OCI-LY1 (cell line): ENCODE results near the gene DLAT.

Experiments used
- H2AFZ ChIP-seq: fragments of 200-600 bp; sonication (generic), shearing (Covaris generic); 2 replicates; pipeline ENCODE4 v1.6.0; 2014; ENCODE audit warnings: antibody characterized with exemption, mild to moderate bottlenecking, low read length
- H3F3A ChIP-seq: fragments of 200-600 bp; sonication (generic), shearing (Covaris generic); 2 replicates; pipeline ENCODE4 v1.6.0; 2014; ENCODE audit warnings: mild to moderate bottlenecking, antibody characterized with exemption, low read length, moderate library complexity; ENCODE audit not compliant: insufficient read depth
- H3K27ac ChIP-seq: fragments of 200-600 bp; sonication (generic); 2 replicates; pipeline ENCODE4 v1.5.1; 2014; ENCODE audit warnings: low read length, mixed run types, mild to moderate bottlenecking, low read depth; ENCODE audit not compliant: poor library complexity, severe bottlenecking
- H3K27me3 ChIP-seq: fragments of 200-600 bp; sonication (generic); 2 replicates; pipeline ENCODE4 v1.6.0; 2014; ENCODE audit warnings: antibody characterized with exemption, mild to moderate bottlenecking, low read length, moderate library complexity; ENCODE audit not compliant: insufficient read depth
- H3K36me3 ChIP-seq: fragments of 200-600 bp; sonication (generic); 2 replicates; pipeline ENCODE4 v1.6.1; 2014; ENCODE audit warnings: mild to moderate bottlenecking, antibody characterized with exemption, low read length, moderate library complexity, mixed read lengths; ENCODE audit not compliant: insufficient read depth
- H3K4me1 ChIP-seq: fragments of 200-600 bp; sonication (generic); 2 replicates; pipeline ENCODE4 v1.5.1; 2014; ENCODE audit warnings: mild to moderate bottlenecking, low read length, moderate library complexity; ENCODE audit not compliant: insufficient read depth, severe bottlenecking
- H3K4me2 ChIP-seq: fragments of 200-600 bp; sonication (generic), shearing (Covaris generic); 2 replicates; pipeline ENCODE4 v1.6.1; 2014; ENCODE audit warnings: low read length
- H3K4me3 ChIP-seq: fragments of 200-600 bp; sonication (generic); 2 replicates; pipeline ENCODE4 v1.5.1; 2014; ENCODE audit warnings: low read length, low read depth, mild to moderate bottlenecking, mixed read lengths; ENCODE audit not compliant: poor library complexity, severe bottlenecking
- H3K79me2 ChIP-seq: fragments of 200-600 bp; shearing (Covaris generic); 2 replicates; pipeline ENCODE4 v1.6.1; 2016; ENCODE audit warnings: mixed run types, low read length, mixed read lengths; ENCODE audit not compliant: insufficient read depth
- H3K9ac ChIP-seq: fragments of 200-600 bp; sonication (generic), shearing (Covaris generic); 2 replicates; pipeline ENCODE4 v1.6.1; 2014; ENCODE audit warnings: mild to moderate bottlenecking, low read length, mixed read lengths
- H3K9me2 ChIP-seq: fragments of 200-600 bp; sonication (generic), shearing (Covaris generic); 2 replicates; pipeline ENCODE4 v1.6.1; 2014; ENCODE audit warnings: low read depth, mild to moderate bottlenecking, low read length, mixed read lengths
- H3K9me3 ChIP-seq: fragments of 200-600 bp; shearing (Covaris generic); 2 replicates; pipeline ENCODE4 v1.6.1; 2014; ENCODE audit warnings: low read length, mixed read lengths
- H4K20me1 ChIP-seq: fragments of 200-600 bp; sonication (generic), shearing (Covaris generic); 2 replicates; pipeline ENCODE4 v1.6.0; 2016; ENCODE audit warnings: mild to moderate bottlenecking, low read length; ENCODE audit not compliant: insufficient read depth
- EZH2 ChIP-seq: fragments of 200-600 bp; sonication (generic), shearing (Covaris generic); IDR thresholded peaks from 2 replicates; pipeline ENCODE4 v1.8.0; 2017; ENCODE audit warnings: borderline replicate concordance, mixed run types, mild to moderate bottlenecking, antibody characterized with exemption, low read length, moderate library complexity, mixed read lengths
- TF ChIP-seq, protein P1 (sequence below): fragments of 200-600 bp; sonication (generic), shearing (Covaris generic); IDR thresholded peaks from 2 replicates; pipeline ENCODE4 v1.5.1; 2017; ENCODE audit warnings: mild to moderate bottlenecking, antibody characterized with exemption, low read length, moderate library complexity, mixed read lengths

The DLAT gene

GRCh38 chr11:112016765-112017376 is 8.3 kb upstream of the DLAT start:
- Histone ChIP-seq H3K4me2 (no peak overlapping the region), H3K36me3 (peaks cover 16% of the 10 kb centered on the region), H2AFZ (no peak overlapping the region), H3K4me3 (no peak overlapping the region), H3K9ac (no peak overlapping the region), H3K9me2 (no peaks in the 10 kb centered on the region), H3K79me2 (no peaks in the 10 kb centered on the region), H3K4me1 (peaks cover 8% of the 10 kb centered on the region), H3K27ac (no peak overlapping the region), H3K9me3 (no peaks in the 10 kb centered on the region), H3K27me3 (no peaks in the 10 kb centered on the region), H4K20me1 (no peaks in the 10 kb centered on the region), H3F3A (no peaks in the 10 kb centered on the region; the same call in 1 of the 2 replicates)
- TF ChIP-seq EZH2 = no peak
- TF ChIP-seq, protein P1, sequence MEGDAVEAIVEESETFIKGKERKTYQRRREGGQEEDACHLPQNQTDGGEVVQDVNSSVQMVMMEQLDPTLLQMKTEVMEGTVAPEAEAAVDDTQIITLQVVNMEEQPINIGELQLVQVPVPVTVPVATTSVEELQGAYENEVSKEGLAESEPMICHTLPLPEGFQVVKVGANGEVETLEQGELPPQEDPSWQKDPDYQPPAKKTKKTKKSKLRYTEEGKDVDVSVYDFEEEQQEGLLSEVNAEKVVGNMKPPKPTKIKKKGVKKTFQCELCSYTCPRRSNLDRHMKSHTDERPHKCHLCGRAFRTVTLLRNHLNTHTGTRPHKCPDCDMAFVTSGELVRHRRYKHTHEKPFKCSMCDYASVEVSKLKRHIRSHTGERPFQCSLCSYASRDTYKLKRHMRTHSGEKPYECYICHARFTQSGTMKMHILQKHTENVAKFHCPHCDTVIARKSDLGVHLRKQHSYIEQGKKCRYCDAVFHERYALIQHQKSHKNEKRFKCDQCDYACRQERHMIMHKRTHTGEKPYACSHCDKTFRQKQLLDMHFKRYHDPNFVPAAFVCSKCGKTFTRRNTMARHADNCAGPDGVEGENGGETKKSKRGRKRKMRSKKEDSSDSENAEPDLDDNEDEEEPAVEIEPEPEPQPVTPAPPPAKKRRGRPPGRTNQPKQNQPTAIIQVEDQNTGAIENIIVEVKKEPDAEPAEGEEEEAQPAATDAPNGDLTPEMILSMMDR = no peak

DNA sequence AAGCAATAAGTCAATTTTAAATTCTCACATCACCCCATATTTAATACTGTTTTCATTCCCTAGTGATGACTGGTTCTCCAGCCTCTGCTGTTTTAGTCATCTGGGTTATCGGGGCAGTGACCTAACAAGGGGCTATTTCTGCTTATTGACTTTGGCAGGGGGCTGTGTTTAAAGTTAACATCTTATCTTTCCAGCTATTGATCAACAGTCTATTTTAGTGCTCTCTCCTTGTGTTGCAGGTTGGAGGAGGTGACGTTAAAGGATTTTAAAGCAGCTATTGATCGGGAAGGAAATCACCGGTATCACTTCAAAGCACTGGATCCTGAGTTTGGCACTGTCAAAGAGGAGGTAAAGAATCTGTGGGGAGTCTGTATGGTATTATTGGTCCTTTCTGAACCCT is 7.7 kb upstream of the DLAT start:
- Histone ChIP-seq H3K79me2 (no peaks in the 10 kb centered on the region), H3K9me2 (no peaks in the 10 kb centered on the region), H3K9me3 (no peaks in the 10 kb centered on the region), H3F3A (no peaks in the 10 kb centered on the region; the same call in 1 of the 2 replicates), H3K4me1 (peaks cover 8% of the 10 kb centered on the region), H3K27ac (no peak overlapping the region), H3K27me3 (no peaks in the 10 kb centered on the region), H2AFZ (no peak overlapping the region), H3K4me2 (no peak overlapping the region), H4K20me1 (no peaks in the 10 kb centered on the region), H3K36me3 (peaks cover 16% of the 10 kb centered on the region), H3K9ac (no peak overlapping the region), H3K4me3 (no peak overlapping the region)
- TF ChIP-seq, protein P1 = no peak
- TF ChIP-seq EZH2 = no peak

- TF ChIP-seq, protein P1 = no peak
- TF ChIP-seq EZH2 = no peak
- Histone ChIP-seq H2AFZ (no peak overlapping the region), H3K4me2 (no peak overlapping the region), H3K36me3 (peaks cover 16% of the 10 kb centered on the region), H3K4me1 (peaks cover 21% of the 10 kb centered on the region), H3K27me3 (no peaks in the 10 kb centered on the region), H3K9me3 (no peaks in the 10 kb centered on the region), H3K9me2 (no peaks in the 10 kb centered on the region), H3K79me2 (no peaks in the 10 kb centered on the region), H4K20me1 (no peaks in the 10 kb centered on the region), H3K4me3 (no peak overlapping the region), H3K9ac (no peak overlapping the region), H3K27ac (no peak overlapping the region), H3F3A (no peaks in the 10 kb centered on the region; the same call in 1 of the 2 replicates)
Measured at GRCh38 chr11:112019066-112019465, 6.1 kb upstream of the DLAT start.
